ENCODE measurements around the gene BZW1. TPM values are rescaled to one million over a fixed set of nuclear protein-coding genes. Genes with fewer than 3 reads are reported as not detected.
A peak's percentile ranks its signal among the peaks of the same experiment; 100 is the strongest.

The BZW1 gene
- total and polyA plus RNA-seq, 2 donors, result 126 to 317 TPM

- peaks cover 2% of the 10 kb centered on the region for H3K4me1 ChIP-seq (ENCODE audit: insufficient read depth)
- WGBS, result 84% methylated on average over 8 of the region's 8 CpGs
- peaks cover 18% of the 10 kb centered on the region for H3K36me3 ChIP-seq (ENCODE audit: insufficient read depth)
Measured at GRCh38 chr2:200856806-200857205, 45.1 kb downstream of the BZW1 start.

GRCh38 chr2:200860092-200860795, 48.5 kb downstream of the BZW1 start:
- peaks cover 2% of the 10 kb centered on the region for H3K4me1 ChIP-seq (ENCODE audit: insufficient read depth)
- no peak for DNase-seq (ENCODE audit: extremely low spot score)
- 26% methylated on average over 12 of the region's 12 CpGs for WGBS
- H3K36me3 ChIP-seq (ENCODE audit: insufficient read depth), result peaks cover 13% of the 10 kb centered on the region
- no peak overlapping the region for H3K4me3 ChIP-seq (ENCODE audit: low read depth, low read length)
- H3K27ac ChIP-seq (ENCODE audit: low read depth), result no peak overlapping the region

More at GRCh38 chr2:200856806-200857205, 45.1 kb downstream of the BZW1 start:
- no peak for DNase-seq (ENCODE audit: extremely low spot score)
- Histone ChIP-seq H3K27ac (ENCODE audit: low read depth) (no peak overlapping the region), H3K4me3 (ENCODE audit: low read depth, low read length) (no peak overlapping the region)

GRCh38 chr2:200861617-200862155, 50.0 kb downstream of the BZW1 start:
- no peak for DNase-seq (ENCODE audit: extremely low spot score)
- WGBS, result 10% methylated on average over 4 of the region's 4 CpGs
- Histone ChIP-seq H3K27ac (ENCODE audit: low read depth) (peak overlapping the region; percentile 63), H3K36me3 (ENCODE audit: insufficient read depth) (peaks cover 8% of the 10 kb centered on the region), H3K4me1 (ENCODE audit: insufficient read depth) (peaks cover 2% of the 10 kb centered on the region), H3K4me3 (ENCODE audit: low read depth, low read length) (peak overlapping the region; percentile 80)

- DNase-seq (ENCODE audit: extremely low spot score), result no peak
- WGBS, result under 1% methylated on average over 13 of the region's 13 CpGs
- Histone ChIP-seq H3K4me1 (ENCODE audit: insufficient read depth) (peaks cover 2% of the 10 kb centered on the region), H3K36me3 (ENCODE audit: insufficient read depth) (peaks cover 4% of the 10 kb centered on the region), H3K4me3 (ENCODE audit: low read depth, low read length) (peak overlapping the region; percentile 80), H3K27ac (ENCODE audit: low read depth) (peak overlapping the region; percentile 100)
Measured at GRCh38 chr2:200862532-200863000, 50.9 kb downstream of the BZW1 start.

- Histone ChIP-seq H3K4me1 (ENCODE audit: insufficient read depth) (no peaks in the 10 kb centered on the region), H3K36me3 (ENCODE audit: insufficient read depth) (no peaks in the 10 kb centered on the region), H3K4me3 (ENCODE audit: low read depth, low read length) (peak overlapping the region; percentile 80), H3K27ac (ENCODE audit: low read depth) (peak overlapping the region; percentile 100)
- WGBS, result under 1% methylated on average over 19 of the region's 19 CpGs
- no peak for DNase-seq (ENCODE audit: extremely low spot score)
Measured at GRCh38 chr2:200863782-200864175, 52.1 kb downstream of the BZW1 start.

GRCh38 chr2:200864176-200865034, 52.7 kb downstream of the BZW1 start, which contains the start of gene CLK1:
Gene CLK1, minus strand, starts transcription at chr2:200864658. Its CDS starts 2,796 bp downstream, at chr2:200861862.
- Histone ChIP-seq H3K4me1 (ENCODE audit: insufficient read depth) (no peaks in the 10 kb centered on the region), H3K27ac (ENCODE audit: low read depth) (peak within 1 kb of the TSS; percentile 100), H3K4me3 (ENCODE audit: low read depth, low read length) (peak within 1 kb of the TSS; percentile 80), H3K36me3 (ENCODE audit: insufficient read depth) (no peaks in the 10 kb centered on the region)
- peak; percentile 89 for DNase-seq (ENCODE audit: extremely low spot score)
- under 1% methylated on average over 89 of the region's 89 CpGs for WGBS

- Histone ChIP-seq H3K36me3 (ENCODE audit: insufficient read depth) (no peaks in the 10 kb centered on the region), H3K4me3 (ENCODE audit: low read depth, low read length) (no peak overlapping the region), H3K27ac (ENCODE audit: low read depth) (no peak overlapping the region), H3K4me1 (ENCODE audit: insufficient read depth) (no peaks in the 10 kb centered on the region)
- DNase-seq (ENCODE audit: extremely low spot score), result no peak
- WGBS, result 98% methylated on average over 2 of the region's 2 CpGs
Measured at GRCh38 chr2:200869014-200869413, 57.3 kb downstream of the BZW1 start.

- no peak overlapping the region for H3K27ac ChIP-seq (ENCODE audit: low read depth)
- no peak overlapping the region for H3K4me3 ChIP-seq (ENCODE audit: low read depth, low read length)
- H3K4me1 ChIP-seq (ENCODE audit: insufficient read depth), result no peaks in the 10 kb centered on the region
- no peak for DNase-seq (ENCODE audit: extremely low spot score)
- no peaks in the 10 kb centered on the region for H3K36me3 ChIP-seq (ENCODE audit: insufficient read depth)
- 87% methylated on average over 3 of the region's 3 CpGs for WGBS
Measured at GRCh38 chr2:200871151-200871550, 59.4 kb downstream of the BZW1 start.

- no peak for DNase-seq (ENCODE audit: extremely low spot score)
- H3K4me1 ChIP-seq (ENCODE audit: insufficient read depth), result no peaks in the 10 kb centered on the region
- 97% methylated on average over 6 of the region's 6 CpGs for WGBS
- no peak overlapping the region for H3K4me3 ChIP-seq (ENCODE audit: low read depth, low read length)
- H3K36me3 ChIP-seq (ENCODE audit: insufficient read depth), result no peaks in the 10 kb centered on the region
- no peak overlapping the region for H3K27ac ChIP-seq (ENCODE audit: low read depth)
Measured at GRCh38 chr2:200873560-200873959, 61.9 kb downstream of the BZW1 start.

Small RNA genes within 50 kb of the gene (small RNA-seq; reads per million reads assigned to genes)
- gene RF00019 (not detected), gene RNA5SP115 (not detected), gene RNU1-133P (0.09 reads per million), gene RNU6-31P (not detected)

Other genes with a start within 250 kb of the BZW1 start
- gene AOX1, start 225.9 kb upstream of the BZW1 start, total RNA-seq, result 6.0 TPM
- gene AOX1, start 225.9 kb upstream of the BZW1 start, polyA plus RNA-seq, result 140 TPM
- gene CLK1, start 52.7 kb downstream of the BZW1 start, total RNA-seq, result 251 TPM
- gene CLK1, start 52.7 kb downstream of the BZW1 start, polyA plus RNA-seq, result 101 TPM
- gene PPIL3, start 77.2 kb downstream of the BZW1 start, total RNA-seq, result 83.1 TPM
- 13.2 TPM for gene PPIL3, start 77.2 kb downstream of the BZW1 start, polyA plus RNA-seq
- 31.6 TPM for gene NIF3L1, start 77.5 kb downstream of the BZW1 start, total RNA-seq
- gene NIF3L1, start 77.5 kb downstream of the BZW1 start, polyA plus RNA-seq, result 27.8 TPM
- gene ORC2, start 151.8 kb downstream of the BZW1 start, total RNA-seq, result 35.2 TPM
- gene ORC2, start 151.8 kb downstream of the BZW1 start, polyA plus RNA-seq, result 7.6 TPM

Measured in urinary bladder (tissue), 4 donors.